HG02884 (cell line): ENCODE data around the gene CCN2.

Experiments used
- ATAC-seq: cut with Tn5 transposase; IDR thresholded peaks from one replicate; pipeline ENCODE4 v1.9.1; 2021; ENCODE audit warnings: mild to moderate bottlenecking, moderate library complexity; ENCODE audit not compliant: unreplicated experiment

The CCN2 gene

DNA sequence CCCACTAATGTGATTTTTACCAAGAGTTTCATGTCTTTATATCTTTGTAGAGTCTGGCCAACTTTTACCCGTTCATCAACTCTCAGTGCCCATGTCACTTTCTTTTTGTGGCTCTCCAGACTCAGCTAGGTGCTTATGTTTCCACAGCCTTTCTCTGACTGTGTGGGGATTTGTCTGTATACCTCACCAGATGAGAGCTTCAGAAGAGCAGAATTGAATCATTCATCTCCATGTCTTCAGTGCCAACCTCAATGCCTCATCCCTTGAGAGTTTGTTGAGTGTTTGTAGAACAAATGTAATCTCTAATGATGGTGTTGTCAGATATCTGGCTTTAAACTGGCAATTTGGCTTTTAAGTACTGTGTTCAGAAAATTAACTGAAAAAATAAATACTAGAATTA is 16.8 kb upstream of the CCN2 start:
- no peak for ATAC-seq

DNA sequence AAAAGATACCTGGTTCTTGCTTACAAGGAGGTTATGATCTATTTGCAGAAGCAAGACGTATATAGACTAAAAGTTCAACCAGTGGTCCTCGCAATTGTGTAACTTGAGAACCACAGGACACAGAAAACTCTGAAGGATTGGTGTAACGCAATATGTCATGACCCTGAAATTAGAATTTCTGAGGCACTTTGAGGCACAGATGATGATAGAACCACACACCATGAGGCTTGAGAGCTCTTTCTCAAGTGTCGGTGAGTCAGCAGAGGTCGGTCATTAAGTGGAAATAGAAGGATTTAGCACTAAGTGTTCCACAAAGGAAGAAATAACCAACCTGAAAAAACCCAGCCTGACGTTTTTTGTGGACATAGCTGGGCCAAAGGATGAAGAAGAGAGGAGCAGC is 15.3 kb upstream of the CCN2 start:
- ATAC-seq, result no peak

DNA sequence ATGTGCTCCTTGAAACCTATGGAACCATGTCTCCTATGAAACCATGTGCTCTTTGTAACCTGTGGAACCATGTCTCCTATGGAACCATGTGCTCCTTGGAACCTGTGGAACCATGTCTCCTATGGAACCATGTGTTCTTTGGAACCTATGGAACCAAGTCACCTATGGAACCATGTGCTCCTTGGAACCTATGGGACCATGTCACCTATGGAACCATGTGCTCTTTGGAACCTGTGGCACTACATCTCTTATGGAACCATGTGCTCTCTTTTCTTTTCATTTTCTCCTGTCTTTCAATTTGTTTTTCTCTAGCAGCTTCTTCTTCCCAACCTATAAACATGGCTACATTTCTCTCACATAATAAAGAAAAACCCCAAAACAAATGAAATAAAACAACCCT is 11.9 kb upstream of the CCN2 start:
- no peak for ATAC-seq

DNA sequence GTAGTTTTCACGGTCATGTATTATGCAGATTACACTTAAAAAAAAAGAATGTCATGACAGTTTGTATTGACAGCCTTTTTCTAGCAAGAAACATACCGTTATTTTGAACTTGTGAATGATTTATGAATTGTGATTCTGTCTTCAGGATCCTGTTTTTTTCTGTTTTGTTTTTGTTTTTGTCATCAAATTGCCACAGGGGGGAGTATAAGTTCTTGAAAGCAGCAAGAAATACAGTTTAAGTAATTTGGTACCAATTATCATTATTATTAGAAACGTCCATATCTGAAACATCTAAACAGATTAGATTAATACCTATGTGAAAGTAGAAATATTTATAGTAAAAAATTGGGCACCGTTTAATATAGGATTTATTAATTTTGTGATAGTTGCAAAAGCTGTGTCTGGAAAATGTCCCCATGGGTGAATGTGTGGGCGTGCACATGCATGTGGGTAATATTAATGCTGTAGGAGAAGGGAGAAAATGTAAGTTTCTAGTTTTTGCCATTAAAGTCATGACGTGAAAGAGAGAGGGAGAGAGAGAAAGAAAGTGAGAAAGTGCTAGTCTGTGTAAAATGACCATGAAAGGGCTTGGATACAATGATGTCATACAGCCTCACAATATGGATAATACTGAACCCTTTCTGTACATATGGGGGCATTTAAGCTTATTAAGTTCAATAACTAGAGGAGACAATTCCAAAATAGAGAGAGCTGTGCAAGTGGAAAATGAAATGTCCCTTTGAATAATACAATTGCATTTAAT is 9.4 kb upstream of the CCN2 start:
- ATAC-seq, result no peak

DNA sequence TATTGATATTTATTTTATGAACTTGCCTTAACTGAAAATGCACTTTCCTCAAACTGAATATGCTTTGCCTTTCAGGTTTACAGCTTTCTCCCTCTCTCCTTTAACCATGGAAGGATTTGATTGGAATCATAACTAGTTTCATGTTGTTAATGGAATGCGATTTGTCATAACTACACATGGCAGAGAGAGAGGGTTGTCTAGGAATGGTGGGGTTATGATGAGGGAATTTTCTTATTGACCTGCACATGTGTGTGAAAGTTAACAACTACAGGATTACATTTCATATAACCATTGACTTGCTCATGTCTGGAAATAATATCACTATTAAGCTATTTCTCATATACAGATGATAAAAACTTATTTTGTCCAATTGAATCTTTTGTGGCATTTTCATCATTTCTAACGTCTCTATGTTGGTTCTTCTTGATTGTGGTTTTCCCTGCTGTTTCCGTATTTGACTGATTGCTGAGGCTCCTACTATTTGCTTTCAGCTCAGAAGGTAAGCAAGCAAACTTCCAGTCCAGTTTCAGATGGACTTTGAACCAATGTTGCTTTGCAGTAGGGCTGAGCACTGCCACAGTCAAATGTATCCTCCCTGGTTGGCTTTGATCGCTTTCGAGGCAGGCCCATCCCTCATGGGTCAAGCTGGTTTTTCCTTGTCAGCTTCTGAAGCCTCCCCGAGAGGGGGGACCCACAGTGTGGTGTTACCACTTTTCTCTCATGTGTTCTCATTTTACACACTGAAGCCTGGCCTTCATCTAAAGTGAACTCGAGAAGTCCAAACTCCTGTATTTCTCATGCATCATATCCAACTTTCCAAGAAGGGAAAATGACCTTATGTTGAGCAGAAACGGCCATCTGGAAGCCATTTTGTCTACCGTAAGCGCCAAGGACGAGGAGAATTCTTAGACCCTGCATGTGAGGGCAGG is 7.6 kb upstream of the CCN2 start:
- ATAC-seq, result no peak

DNA sequence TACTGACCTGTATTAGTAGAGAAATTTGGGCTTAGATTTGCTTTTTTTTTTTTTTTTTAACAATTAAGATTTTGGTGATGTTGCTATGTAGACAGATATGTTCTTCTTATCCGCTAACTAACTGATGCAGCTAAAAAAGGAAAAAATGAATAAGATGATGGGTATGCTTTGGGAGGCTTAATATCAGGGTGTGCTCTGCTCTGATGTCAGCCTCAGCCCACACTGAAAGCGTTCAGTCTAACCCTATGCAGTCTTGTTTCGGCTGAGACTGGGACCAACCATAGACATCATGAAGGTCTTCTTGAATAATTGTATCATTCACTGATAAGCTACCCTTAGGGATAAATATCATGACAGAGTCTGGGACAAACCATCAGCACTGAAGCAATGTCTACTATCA is 6.9 kb upstream of the CCN2 start:
- no peak for ATAC-seq

DNA sequence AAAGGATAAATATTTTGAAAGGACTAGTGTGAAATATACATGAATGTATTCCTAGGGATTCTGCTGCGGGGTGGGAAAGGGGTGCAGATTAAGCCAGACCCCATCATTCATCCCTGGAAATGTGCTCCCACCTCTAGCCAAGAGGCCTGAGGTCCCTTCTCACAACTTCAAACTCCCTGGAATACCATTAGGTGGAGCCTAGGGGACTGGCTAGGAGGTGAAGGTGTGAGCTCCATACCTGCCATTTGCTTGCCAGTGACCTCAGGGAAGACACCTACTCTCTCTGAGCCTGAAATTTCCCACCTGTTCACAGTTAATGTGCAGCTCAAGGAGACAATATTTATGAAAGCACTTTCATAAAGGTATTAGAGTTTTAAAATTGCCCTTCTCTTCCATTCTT is 4.7 kb upstream of the CCN2 start:
- ATAC-seq, result no peak

DNA sequence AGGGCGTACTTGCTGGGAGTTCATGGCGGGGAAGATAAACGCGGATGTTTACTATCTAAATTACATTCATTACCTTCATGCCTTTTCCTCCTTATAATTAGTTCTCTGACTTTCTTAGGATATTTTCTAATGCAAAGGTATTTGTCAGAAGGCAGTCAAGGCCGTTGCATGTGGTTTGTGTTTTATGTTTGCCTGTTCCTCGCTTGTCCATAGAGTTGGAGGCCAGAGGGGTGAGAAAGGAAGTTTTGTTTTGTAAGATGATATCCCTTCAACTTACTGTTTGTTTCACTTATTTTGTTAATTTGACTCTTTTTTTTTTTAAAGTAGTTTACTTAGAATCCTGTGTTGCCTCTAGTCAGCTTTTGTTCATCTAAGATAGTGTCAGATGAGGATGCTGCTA is 4.0 kb upstream of the CCN2 start:
- ATAC-seq, result no peak

DNA sequence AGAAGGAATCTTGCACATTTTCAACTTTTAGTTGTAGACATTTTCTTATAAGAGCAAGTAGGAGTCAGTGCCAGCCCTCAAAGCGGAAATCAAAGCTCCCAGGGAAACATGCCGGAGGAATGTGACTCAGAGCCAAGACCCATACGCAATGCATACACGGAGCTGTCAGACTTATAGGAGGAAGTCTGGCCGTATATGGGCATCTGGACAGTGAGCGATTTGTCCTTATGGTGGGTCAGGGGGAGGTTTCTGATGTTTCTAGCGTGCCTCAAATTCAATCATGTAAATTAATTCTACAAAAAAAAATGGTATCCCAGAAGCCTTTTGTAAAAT is 3.6 kb upstream of the CCN2 start:
- no peak for ATAC-seq

DNA sequence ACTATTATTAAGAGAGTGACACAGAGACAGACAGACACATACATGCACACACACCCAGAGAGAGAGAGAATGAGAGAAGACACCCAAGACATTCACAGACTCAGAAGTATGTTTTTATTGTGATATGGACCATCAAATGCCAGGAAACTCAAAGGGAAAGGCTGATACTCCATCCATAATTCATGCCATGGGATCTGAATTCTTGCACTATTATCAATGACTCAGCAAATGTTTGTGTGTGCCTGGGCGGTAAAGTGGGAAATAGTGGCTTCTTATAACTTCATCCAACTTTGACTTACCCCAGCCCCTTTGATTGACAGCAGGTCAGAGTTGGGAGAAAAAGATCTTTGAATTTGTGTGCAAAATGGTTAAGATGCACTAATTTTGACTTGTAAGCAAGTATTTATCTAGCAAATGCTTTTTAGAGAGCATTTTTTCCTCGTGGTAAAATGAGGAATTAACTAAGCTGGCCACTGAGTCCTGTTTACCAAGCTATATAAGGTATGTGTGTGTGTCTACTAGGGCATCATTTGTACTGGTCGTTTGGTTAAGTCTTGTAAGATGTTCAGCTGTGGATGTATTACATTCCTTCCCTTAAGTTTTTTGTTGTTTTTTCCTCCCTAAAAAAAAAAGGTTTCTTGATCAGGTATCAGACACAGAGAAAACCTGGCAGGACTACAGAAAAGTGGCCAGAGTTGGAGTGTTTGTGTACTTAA is 3.0 kb upstream of the CCN2 start:
- no peak for ATAC-seq

DNA sequence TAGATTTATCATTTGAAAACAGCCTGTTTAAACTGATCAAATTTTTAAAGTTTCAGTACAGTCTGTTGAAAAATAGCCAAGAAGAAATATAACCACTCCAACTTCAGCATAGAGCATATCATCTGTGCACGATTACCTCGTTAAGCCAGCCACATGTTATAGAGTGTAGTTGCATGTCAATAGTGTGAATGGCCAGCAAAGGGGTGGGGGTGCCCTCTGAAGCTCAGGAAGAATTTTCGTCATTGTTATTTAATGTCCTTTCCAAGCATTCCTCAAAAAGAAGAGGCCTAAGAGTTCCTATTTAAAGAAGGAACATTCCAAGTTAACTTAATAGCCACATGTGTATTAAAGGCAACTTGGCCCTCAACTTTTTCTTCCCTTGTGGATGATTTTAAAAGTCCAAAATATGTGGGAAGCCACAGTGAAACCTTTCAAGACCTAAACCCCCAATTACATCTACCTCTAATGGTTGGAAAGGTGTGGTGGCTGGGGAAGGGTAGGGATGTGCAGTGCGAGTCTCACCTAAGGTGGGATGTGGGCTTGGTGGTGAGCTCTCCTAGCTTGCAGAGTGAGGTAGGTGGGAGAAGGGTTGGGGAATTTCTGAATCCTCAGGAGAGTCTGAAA is 1.8 kb upstream of the CCN2 start:
- no peak for ATAC-seq

DNA sequence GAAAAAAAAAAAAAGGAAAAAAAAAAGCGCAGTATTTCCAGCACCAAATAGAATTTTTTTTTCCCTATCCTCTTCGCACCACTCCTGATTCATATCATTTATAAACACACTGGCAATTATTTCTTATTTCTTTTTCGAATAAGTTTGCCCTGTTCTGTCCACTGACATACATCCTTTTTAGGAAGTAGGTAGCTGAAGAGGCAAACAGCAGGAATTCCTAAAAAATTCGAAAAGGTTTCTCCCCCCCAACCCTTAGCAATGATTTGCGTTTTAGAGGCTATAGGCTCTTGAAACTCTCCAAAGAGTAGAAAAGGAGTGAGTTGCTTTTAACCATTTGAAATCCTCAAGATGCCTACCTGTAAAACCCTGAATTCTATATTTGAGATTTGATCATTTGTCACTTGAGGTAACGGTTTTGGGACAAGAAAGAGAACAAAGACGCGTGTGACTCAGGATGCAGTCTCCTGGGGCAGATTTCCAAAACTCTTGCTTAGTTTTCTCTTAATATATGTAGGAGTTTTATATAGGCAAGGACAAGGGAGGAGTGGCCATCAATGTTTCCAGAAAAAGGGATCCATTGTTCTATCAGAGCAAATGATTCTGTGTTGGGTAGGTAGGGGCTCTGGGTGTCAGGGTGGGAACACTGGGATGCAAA is 531 bp upstream of the CCN2 start:
- no peak for ATAC-seq

DNA sequence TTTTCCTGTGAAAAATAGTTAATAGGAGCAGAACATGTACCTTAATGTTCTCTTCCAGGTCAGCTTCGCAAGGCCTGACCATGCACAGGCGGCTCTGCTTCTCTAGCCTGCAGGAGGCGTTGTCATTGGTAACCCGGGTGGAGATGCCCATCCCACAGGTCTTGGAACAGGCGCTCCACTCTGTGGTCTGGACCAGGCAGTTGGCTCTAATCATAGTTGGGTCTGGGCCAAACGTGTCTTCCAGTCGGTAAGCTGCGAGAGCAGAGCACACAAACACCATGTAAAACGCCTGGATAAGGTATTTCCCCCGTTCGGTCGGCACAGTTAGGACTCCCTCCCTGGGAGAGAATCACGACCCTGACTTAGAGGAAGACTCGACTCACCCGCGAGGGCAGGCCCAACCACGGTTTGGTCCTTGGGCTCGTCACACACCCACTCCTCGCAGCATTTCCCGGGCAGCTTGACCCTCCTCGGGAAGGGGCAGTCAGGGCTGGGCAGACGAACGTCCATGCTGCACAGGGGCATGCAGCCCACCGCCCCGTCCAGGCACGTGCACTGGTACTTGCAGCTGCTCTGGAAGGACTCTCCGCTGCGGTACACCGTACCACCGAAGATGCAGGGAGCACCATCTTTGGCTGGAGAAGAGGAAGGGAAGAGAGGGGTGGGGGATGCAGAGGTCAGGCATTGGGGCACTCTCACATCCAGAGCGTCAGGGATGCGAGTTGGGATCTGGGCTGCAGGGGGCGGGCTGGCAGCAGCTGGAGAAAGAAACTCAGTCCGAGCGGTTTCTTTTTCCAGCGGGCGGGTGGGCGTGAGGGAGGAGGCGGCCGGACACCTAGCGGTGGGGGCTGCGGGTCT is 1.0 kb downstream of the CCN2 start:
- ATAC-seq, result no peak

DNA sequence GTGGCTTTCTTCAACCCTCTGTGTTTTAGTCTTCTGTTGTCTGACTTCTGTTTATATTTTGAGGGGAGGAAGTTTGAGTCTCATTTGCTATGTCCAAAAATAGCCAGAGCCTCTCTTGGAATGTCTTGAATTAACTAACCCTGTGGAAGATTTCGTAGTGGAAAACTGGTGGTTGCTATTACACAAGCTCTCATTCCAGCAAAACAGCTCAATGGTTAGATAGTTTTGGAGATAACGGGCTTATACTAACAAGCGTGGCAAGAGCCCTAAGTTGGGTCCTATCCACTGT is 1.6 kb downstream of the CCN2 start:
- ATAC-seq, result no peak

DNA sequence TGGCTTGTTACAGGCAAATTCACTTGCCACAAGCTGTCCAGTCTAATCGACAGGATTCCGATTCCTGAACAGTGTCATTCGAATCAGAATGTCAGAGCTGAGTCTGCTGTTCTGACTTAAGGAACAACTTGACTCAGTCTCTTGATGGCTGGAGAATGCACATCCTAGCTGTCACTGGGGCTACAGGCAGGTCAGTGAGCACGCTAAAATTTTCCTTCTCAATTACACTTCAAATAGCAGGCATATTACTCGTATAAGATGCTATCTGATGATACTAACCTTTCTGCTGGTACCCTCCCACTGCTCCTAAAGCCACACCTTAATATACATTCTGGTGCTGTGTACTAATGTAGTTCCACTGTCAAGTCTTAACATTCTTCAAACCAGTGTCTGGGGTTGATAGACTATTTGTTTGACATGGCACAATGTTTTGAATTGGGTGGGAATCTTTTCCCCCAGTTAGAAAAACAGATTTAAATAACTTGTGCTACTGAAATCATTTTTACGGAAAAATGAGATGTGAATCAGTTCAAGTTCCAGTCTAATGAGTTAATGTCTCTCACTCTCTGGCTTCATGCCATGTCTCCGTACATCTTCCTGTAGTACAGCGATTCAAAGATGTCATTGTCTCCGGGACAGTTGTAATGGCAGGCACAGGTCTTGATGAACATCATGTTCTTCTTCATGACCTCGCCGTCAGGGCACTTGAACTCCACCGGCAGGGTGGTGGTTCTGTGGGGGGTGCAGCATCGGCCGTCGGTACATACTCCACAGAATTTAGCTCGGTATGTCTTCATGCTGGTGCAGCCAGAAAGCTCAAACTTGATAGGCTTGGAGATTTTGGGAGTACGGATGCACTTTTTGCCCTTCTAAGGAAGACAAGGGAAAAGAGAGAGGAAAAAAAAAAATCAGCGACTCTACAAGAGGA is 2.2 kb downstream of the CCN2 start:
- no peak for ATAC-seq

DNA sequence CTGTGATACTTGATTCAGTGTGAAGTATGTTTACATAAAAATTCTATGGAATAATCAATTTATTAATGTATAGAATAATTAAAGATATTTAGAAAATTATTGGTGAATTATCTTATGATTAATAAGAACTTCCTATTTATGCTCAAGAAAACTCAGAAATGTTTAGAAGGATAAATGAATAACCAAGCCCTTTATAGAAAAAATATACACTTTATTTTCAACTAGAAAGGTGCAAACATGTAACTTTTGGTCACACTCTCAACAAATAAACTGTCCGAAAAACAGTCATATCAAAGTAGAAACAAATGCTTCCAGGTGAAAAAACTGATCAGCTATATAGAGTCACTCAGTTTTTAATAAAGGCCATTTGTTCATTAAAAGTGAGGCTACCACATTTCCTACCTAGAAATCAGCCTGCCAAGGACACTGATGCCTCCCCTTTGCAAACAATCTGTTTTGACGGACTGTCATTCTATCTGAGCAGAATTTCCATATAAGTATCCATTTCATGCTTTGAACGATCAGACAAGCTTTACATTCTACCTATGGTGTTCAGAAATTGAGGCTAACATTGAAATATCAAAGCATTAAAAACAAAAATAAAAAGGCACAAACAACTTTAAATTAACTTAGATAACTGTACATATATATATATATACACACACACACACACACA is 3.0 kb downstream of the CCN2 start:
- no peak for ATAC-seq

DNA sequence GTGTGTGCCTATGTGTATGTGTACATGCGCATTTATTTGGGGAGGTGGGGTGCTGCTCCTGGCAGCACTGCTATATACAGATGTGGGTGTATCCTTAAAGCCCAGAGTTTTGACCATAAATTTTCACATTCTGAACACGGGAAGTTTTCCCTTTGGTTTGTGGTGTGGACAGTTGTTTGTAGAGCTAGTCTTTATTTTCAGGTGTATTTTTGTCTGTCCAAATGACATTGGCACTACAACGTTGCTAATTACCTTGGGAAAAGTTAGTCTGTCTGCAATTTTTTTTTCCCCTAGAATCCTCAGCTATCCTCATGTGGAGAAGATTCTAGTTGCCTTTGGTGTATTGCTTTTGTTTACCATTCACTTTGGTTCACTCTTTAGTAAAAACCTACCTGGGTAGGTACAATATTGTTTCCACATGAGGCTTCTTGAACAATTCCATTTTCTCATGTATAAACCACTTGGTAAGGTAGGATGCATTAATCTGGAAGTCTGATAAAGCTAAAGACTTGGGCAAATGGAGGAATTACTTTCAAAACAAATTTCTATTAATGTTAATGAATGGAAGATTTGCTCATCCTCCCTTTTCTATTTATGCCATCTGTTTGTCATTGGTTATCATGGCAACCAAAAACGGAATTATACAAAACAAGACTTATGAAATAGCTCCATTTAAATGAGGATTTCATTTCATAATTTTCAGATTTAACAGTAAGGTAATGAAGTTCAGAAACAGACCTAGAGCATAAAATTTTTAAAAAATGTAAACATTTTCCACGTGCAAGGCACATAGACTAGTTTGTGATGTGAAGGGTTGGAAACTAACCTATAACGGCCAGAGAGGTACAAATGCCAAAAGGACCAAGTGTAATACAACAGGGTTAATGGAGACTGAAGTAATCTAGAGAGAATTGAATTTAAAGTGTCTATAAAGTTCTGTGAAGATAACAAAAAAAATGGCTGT is 3.9 kb downstream of the CCN2 start:
- ATAC-seq, result no peak
